NCI-H1694 treated with DMSO at 0.1 percent for 48 hours (cell line): ENCODE data around the gene SRRM1.
"Not testable (repeated sequence)": the region's sequence is repeated elsewhere in the genome, so short reads cannot be mapped to it uniquely, and the experiment has no call there.

Source experiments
- DNase-seq: peaks from one replicate; lab custom pipeline; 2025; lab: John Stamatoyannopoulos, UW

The SRRM1 gene

DNA sequence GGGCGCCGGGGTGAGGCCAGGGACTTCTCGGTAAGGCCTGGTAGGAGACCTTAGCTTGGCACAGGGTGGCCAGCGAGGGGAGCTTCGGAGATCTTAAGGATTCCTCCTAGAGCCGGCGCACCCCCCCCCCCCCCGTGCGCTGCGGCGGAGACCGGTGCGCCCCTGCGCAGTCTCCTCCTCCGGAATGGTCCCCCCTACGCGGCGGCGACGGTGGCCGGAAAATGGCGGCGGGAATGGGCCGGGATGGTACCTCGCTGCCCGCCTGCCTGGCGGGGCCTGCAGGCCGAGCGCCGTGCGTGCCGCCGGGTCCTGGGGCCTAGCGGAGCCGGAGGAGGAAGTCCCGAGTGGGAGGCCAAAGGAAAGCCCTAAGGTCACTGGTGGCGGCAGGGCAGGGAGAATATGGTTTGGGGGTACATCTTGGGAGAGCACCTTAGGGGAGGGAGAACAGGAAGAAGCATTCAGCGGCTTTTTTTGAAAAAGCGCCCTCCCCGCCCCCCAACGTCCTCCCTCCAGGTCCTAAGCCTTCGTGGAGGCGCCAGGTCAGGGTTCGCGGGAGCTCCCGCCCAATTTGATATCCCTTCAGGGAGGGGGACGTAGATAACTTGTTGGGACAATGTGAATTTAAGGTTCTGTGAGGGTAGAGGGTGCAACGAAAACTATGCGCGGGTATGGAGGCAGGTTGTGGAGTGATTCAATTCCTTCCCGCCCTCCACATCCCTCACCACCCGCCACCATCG, 429 bp downstream of the SRRM1 start:
- no peak for DNase-seq

DNA sequence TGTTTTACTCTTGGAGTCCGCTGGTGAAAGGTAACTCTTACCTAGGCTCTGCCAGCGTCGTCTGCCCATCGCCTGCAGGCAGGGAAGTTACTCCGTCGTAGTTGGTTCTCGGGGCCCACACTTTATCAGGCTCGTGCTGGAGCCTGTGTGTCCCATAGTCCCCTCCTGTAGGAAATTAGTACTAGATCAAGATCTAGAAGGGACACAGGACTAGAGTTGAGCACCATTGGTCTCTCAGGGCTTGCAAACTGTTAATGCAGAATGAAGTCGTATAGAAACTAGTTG, 940 bp downstream of the SRRM1 start:
- DNase-seq: no peak

DNA sequence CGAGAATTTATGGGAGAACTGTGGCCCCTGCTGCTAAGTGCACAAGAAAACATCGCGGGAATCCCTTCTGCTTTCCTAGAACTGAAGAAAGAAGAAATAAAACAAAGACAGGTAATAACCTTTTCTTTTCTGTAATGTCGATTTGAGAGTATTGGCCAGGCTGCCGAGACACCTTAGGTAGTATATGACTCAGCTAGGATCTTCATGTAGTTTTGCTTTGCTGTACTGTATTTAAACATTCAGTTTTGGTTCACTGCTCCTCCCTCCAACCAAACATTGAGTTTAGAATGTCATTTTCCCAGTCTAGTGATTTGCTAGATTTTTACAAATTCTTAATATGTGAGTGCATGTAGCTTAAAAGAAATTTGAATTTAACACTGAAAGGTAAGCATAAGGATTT, 5.8 kb downstream of the SRRM1 start:
- no peak for DNase-seq

GRCh38 chr1:24652382-24652781, 9.3 kb downstream of the SRRM1 start:
- no peak for DNase-seq

GRCh38 chr1:24654010-24654409, 10.9 kb downstream of the SRRM1 start:
- DNase-seq: no peak

DNA sequence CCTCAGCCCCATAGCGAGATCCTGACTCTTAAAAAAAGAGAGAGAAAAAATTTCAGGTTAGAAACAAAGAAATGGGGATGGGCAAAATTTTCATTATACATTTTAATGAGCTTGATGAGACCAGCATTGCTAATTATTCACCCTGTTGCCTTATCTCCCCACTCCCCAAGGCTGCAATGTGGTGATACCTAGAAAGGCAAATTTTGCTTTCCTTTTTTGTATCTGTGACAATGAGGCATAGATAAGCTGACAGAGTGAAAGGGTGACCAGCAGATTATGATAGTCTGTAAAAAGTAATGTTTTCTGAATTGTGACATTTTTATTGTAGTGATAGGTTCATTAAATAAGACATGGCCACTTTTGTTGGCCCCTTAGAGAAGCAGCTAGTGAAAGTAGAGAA, 12.9 kb downstream of the SRRM1 start:
- no peak for DNase-seq

DNA sequence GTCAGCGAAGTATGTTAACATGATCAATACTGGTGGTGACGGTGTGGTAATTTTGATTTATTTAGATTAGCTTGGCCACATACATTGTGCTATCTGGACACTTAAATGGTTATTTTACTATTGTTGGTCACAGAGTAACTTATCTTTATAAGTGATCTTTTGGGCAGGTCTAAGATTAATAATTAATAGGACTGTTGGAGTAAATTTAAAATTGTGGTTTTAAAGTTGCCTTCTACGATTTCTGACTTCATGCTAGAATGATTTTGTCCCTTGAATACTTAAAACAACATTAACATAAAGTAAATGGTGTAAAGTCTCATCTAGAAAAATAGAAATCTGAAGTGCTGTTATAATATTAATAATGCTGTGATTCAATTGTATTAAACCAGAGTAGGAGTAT, 14.7 kb downstream of the SRRM1 start:
- DNase-seq: no peak

DNA sequence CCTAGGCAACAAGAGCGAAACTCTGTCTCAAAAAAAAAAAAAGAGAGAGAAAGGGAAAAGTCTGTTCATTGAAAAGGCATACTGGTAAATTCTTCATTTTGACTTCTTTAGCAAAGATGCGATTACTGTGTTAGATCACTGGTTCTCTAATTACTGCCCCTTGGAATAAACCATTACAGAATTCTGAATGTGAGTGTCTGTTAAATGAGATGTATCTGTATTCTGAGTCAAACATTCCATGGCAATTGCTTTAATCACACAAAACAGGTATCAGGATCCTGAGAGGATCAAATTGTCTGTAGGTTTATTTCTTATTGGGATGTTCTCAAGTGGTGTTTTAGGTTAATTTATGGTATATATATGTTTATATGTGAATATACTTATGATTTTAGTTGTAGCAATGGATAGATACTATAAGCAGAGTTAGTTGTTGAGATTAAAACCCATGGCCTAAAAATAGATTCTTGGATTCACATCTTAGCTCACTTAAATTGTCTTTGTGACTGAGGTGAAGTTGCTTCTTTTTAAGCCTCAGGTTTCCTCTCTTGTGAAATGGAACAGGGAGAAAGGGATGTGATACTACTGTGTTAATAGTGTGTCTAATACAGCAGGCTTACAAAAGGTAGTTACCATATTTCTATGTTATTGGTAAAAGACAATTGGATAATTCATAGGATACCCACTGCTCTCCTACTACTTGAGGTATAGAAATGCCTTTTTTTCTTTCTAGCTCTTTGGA, 16.2 kb downstream of the SRRM1 start:
- DNase-seq: no peak

- no peak for DNase-seq
Measured at GRCh38 chr1:24659993-24660665, 17.0 kb downstream of the SRRM1 start.

DNA sequence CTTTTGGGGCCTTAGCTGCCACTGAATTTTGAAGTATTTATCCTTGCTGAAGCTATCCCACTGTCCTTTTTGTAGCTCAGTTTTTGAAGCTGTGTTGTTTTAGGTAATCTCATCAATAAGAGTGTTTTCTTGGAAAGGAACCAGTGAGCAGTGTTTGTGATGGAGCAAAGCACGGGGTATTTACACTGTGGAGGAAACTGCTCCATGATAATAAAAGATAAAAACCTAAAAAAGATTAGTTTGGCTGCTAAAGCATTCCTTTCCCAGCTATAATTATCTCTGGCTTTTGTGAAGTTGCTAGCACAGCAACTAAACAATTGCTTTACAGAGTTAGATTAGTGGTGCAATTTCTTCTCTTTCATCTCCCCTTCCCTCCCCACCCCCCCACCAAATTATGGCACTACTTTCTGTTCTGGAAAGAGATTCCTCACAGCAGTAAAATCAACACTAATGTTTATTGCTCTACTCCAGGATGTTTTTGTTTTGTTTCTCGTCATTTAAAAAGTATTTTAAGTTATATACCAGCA, 21.5 kb downstream of the SRRM1 start:
- no peak for DNase-seq

DNA sequence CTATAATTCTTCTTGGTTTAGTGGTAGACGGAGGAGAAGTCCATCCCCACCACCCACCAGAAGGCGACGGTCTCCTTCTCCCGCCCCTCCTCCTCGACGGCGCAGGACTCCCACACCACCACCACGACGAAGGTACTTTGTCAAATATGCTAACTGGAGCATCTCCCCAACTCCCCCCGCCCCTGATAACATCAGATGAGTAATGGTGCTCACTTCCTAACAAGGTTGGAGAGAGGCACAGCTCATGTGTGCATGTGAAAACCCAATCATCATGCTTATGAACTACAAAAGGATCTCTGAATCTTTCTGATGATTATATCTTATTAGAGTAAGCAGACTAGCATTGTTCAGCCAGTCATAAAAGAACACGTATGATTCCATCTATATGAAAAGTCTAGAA, 23.7 kb downstream of the SRRM1 start:
- DNase-seq: no peak

DNA sequence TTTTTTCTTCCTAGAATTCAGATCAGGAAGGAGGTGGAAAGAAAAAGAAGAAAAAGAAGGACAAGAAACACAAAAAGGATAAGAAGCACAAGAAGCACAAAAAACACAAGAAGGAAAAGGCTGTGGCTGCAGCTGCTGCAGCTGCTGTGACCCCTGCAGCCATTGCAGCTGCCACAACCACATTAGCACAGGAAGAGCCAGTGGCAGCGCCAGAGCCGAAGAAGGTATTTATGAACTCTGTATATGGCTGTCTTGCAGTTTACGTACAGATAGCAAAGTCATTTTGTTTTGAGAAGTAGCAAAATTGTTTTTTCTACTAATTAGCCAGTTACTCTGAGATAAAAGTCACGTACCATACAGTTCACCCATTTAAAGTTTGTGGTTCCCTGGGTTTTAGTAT, 28.3 kb downstream of the SRRM1 start:
- DNase-seq: not testable (repeated sequence)

DNA sequence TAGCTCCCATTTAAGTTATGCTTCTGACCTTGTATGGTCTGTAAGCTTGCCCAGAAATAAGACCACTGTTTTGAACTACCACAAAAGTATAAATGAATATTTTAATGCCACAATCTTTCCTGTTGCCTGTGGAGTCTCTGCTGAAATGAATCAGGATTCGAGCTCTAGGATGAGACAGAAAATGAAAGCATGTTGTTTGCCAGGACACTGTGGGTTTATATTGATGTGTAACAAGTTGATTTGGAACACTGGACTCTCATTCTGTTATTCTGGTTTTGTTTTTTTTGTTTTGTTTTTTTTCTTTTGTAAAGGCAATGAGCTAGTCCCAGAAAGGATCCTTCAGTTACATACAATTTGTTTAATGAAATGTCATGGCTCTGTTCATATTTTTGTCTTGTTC, 29.6 kb downstream of the SRRM1 start:
- DNase-seq: not testable (repeated sequence)

DNA sequence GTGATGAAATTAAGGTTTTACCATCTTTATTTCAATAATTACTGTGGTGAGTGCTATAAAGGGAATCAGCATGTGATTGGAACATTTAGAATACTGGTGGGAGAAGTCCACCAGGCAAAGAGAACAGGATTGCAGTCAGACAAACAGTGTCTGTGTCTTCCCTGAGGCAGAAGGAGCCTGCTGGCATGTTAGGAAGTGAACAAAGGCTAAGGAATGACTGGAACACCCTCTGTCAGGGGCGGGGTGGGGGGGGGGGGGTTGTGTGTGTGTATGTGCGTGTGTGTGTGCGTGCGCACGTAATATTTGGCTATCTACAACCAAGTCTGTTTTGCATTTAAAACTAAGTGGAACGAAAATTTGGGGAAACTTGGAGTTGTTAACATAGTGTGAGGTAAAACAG, 30.2 kb downstream of the SRRM1 start:
- DNase-seq: no peak

- DNase-seq: not testable (repeated sequence)
Measured at GRCh38 chr1:24678421-24678820, 35.3 kb downstream of the SRRM1 start.

DNA sequence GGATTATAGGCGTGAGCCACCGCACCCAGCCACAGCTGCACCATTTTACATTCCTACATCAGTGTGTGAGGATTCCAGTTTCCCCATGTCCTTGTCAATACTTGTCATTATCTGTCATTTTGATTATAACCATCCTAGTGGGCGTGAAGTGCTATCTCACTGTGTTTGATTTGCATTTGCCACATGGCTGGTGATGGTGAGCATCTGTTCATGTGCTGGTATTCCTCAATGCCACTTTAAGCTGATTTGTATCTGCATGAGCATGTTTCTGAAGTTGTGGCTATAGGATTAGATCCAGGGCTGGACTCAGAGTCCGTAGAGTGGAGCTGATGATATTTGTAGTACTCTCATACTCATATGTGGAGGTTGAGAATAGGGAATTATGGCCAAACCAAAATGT, 36.6 kb downstream of the SRRM1 start:
- no peak for DNase-seq

DNA sequence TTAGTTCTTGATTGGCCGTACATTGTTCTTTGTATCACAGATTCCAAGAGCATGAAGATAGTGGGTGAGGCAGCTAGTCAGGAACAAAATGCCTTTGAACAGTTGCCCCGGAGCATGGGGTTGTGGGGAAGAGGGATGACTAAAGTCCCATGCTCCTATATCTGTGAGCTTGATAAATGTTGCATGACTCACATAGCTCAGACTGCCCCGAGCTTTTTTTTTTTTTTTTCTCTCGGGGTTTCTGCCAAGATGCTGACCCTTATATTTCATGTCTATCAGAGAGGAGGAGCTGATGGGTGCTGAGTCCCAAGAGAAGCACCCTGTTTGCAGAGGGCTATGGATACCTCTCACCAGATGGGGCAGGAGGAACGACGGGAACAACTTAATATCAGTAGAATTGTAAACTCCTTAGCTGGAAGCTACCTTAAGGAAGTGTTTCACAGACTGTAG, 40.6 kb downstream of the SRRM1 start:
- no peak for DNase-seq

DNA sequence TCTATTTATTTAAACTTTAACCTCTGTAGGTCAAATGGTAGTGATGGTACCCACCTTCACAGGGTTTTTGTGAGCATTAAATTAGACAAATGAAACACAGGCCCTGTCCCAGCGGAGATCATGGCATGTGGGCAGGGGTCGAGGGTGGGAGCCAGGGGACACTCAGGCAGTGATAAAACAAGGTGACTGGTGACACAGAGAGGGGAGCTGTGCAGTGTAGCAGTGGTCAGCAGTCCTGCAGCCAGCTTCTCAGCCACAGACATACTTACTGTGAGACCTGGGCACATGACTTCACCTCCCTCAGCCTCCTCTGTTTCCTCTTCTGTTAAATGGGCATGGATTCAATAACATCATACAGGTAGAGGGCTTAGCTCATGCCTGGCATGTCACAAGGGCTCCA, 44.9 kb downstream of the SRRM1 start:
- DNase-seq: no peak

GRCh38 chr1:24688621-24689195, 45.6 kb downstream of the SRRM1 start:
- peak; percentile 15 for DNase-seq

GRCh38 chr1:24691051-24691450, 47.9 kb downstream of the SRRM1 start:
- no peak for DNase-seq

- DNase-seq: no peak
Measured at GRCh38 chr1:24692351-24692980, 49.4 kb downstream of the SRRM1 start.

DNA sequence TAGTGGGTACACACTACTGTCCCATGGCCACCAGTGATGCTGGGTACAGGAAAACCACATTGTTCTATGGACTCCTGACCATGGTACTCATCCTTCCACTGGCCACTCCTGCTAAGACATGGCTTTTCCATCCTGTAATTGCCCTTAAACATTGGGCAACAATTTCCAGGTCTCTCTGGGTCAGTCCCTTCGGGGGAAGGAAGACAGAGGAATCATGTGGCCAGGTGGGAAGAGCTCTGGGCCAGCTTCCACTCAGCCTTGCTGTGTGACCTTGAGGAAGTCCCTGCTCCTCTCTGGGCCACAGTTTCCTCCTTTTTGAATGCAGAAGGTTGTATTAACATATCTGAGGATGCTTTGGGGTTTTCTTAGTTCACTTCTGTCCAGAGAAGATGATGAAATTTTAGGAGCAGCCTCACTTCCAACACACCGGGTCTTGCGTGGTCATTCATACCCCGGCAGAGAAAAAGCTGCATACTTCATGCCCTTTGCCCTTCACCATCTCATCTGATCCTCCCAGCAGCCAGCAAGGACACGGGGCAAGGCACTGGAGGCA, 50.8 kb downstream of the SRRM1 start:
- no peak for DNase-seq
